GM19043 (cell line): ENCODE results near the gene PRSS27.

Source experiments
- ATAC-seq: cut with Tn5 transposase; IDR thresholded peaks from one replicate; pipeline ENCODE4 v1.9.1; 2021; ENCODE audit warnings: low read depth; ENCODE audit not compliant: unreplicated experiment

Gene PRSS27

DNA sequence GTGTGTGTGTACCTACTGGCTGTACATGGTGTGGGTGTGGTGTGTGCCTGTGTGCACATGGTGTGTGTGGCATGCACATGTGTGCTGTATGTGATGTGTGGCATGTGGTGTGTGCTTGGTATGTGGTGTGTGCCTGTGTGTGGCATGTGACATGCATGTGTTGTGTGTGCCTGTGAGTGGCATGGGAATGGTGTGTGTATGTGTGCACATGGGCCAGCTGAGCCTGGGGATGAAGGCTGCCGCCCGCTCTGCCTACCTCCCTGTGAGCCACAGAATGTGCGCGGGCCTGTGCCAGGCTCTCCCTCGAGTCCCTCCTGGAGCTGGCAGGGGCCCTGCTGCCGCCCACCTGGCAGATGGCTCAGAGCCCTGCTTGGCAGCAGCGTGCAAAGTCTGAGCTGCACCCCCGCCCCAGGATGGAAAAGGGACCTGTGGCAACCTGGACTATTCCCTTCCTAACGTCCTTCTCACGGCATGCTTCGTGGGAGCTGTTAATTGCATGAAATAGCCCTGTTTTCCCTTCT lies 9.3 kb downstream of the PRSS27 start:
- ATAC-seq, result no peak

DNA sequence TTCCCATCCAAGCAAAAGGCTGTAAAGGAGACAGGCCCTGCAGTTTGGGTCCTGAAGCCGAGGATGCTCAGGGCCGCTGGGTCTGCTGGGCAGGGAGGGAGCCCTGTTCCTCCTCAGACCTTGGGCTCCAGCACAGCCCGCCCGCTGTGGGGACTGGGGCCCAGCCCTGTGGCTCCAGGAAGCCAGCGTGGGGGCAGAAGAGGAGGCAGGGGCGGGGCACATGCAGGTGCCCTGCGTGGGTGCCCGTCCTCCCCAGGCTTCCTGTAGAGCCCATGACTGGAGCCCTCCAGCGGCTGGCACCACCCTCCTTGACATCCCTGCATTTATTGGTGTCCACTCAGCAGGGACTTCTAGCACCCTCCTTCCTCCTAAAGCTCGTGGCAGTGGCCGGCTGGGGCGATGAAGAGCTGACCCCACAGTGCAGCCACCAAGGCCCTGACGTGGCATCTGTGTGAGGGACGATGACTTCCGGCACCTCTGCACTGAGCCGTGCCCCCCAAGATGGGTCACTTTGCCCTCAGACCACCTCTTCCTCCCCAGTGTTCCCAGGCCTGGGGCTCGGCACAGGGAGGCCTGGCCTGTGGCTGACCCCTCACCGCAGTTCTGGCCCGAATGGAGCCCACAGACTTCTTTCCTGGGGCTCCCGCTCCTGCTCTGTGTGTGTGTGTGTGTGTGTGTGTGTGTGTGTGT lies 9.9 kb downstream of the PRSS27 start:
- no peak for ATAC-seq

DNA sequence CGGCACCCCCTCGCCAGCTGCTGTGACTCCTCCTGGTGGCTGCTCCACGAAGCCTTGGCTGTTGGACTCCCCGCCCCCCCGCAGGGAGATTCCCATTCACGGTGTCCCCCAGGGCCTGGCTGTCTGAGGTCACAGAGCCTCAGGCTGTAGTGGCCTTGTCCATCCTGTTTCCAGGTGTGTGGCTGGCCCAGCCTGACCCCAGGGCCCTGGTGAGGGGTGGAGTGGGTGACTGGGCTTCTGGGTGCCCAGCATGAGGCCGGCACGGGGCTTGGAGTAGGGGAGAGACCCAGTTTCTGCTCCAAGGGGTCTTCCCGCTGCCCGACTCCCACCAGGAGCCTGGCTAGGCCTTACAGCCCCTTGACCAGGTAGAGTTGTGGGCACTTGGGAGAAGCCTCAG lies 10.4 kb downstream of the PRSS27 start:
- ATAC-seq, result no peak

DNA sequence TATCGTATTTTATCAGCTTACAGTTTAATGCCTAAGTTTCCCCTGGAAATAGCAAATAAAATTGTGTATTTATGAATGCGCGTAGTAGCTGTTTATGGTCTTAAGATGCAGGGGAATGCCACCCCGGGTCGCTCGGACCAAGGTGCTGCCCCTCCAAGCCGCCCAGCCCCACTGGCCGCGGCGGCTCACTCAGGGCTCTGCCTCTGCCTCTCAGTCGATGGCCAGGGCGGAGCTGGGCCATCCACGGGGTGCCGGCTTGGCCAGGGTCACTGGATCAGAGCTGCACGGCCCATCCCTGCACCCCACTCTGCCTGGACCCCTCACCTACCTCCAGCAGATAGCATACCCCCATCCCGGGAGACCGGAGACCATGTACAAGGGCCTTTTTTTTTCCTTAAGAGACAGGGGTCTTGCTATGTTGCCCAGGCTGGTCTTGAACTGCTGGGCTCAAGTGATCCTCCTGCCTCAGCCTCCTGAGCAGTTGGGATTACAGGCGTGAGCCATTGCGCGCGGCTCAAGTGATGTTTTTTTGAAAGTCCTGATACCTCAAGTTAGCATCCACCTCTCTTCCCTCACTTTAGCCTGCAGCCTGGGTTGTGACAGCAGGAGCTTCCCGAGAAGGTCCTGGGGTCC lies 11.0 kb downstream of the PRSS27 start:
- ATAC-seq, result no peak

DNA sequence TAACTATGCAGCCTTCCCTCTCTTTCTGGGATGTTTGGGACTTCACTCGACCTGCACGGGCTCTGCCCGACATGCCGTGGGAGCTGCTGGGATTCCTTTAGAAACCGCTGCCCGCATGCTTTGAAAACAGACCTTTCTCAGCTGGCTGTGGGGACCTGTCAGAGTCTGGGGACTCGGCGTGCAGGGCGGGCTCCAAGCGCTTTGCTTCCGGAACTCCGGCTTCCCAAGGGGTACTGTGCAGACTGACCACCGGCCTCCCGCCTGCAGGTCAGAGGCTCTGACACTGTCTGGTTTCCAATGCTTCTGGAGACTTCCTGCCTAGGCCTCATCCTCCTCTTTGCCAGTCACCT lies 11.8 kb downstream of the PRSS27 start:
- ATAC-seq, result no peak

DNA sequence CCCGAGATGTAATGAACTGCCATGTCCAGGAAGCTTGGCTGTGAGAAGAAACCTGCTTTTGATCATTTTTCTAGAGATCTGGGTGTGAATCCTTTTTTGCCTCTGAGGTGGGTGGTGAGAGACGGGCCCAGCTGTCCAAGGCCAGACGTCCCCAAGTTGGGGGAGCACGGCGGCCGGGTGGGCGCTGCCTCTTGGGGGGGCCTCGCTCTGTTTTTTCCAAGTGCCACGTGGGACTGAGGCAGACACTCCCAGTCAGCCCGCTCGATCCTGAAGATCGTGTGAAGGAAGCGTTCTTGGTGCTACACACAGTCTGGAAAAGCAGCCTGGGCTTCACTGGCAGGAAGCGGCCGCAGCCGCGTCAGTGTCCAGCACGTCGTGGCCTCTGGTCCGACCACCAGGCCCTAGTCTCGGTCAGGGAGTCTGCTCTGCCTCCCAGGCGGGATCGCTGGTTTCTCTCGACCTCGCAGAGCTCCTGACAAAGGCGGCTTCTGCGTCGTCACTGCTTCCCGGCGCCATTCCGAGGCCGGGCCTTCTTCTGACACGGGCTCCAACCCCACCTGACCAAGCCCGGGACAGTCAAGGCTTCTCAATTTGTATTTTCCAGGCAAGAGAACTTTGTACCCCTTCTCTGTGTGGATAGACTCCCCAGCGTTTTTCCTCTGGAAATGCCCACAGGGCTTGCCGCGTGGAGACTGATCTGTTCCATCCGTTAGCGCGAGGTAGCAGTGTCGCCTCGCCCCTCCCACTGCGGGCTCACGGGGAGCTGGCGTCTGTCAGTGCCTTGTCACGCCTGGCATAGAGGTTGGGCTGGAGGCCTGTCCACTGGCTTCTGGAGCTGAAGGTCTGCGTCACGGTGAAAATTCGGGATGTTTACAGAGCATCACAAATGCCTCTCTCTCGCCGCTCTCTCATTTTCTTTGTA lies 12.4 kb downstream of the PRSS27 start:
- ATAC-seq, result no peak

DNA sequence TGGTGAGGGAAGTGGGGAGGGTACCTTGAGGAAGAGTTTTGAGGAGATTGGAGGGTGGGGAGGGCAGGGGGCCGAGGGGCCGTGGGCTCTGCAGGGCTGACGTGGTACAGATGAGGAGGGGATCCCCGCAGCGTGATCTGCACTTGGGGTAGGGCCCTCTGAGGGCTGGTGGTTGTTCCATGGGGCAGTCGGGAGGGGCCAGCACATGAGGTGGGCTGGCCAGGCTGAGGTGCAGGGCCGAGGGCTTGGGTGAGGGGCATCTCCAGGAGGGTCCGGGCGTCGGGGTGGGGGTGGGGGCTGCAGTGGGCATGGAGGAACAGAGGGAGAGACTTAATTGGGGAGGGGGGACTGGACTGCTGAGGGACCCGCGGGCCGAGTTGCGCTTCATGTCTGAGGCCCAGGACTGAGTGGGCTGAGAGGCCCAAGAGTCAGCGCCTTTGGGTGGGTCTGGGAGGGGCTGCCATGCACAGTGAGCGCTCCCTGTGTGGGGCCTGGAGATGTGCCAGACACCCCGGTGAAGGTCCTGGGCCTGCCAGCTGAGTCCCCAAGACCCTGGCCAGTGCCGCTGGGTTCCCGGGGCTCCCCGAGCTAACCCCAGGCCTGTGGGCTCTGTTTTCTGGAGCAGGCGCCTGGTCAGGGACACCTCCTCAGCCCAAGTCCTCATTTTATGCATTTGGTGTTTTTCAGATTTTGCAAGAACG lies 13.3 kb downstream of the PRSS27 start:
- no peak for ATAC-seq

DNA sequence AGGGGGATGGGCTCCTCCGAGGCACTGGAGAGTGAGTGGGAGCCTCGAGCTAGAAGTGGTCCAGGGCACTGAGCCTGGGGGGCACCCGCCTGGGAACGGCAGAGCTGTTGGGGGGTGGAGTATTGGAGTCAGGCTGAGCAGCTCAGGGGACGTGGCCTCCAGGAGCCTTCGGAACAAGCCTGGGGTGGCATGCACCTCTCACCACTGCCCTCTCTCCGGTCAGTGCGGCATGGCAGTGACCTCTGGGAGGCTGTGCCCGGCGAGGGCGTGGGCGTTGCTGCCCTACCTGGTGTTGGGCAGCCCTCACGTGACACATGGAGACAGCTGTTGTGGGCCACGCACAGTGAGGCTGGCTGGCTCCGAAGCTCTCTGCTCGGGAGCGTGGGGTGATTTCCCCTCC lies 13.9 kb downstream of the PRSS27 start:
- ATAC-seq, result no peak

DNA sequence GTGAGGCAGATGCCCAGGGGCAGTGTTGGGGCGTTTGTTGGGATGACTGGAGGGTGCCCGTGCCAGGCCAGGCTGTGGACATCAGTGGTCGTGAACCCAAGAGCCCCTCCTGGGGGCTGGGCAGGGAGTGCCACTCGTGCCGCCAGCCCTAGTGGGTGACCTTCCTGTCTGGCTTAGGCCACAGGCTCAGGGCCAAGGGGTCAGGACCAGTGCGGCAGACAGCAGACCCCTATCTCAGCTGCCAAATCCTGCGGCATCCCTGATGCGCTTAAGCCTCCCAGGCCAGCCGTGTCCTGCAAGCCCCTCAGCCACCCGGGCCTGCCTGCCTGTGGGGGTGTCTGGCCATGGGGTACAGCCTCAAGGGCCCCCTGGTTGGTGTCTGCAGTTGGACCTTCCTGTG lies 14.7 kb downstream of the PRSS27 start:
- no peak for ATAC-seq

DNA sequence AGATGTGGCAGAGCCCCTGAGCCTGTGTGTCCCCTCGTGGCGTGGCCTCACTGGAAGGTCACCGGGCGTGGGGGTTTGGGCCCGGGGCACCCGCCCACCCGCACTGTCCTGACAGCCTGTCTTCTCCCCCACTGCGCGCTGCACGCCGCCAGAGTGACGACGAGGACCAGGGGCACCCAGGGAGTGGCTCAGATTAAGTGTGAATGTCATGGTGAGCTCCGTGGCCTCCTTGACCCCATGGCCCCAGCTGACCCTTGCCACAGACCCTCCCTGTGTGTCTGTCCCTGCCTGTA lies 15.1 kb downstream of the PRSS27 start:
- no peak for ATAC-seq

DNA sequence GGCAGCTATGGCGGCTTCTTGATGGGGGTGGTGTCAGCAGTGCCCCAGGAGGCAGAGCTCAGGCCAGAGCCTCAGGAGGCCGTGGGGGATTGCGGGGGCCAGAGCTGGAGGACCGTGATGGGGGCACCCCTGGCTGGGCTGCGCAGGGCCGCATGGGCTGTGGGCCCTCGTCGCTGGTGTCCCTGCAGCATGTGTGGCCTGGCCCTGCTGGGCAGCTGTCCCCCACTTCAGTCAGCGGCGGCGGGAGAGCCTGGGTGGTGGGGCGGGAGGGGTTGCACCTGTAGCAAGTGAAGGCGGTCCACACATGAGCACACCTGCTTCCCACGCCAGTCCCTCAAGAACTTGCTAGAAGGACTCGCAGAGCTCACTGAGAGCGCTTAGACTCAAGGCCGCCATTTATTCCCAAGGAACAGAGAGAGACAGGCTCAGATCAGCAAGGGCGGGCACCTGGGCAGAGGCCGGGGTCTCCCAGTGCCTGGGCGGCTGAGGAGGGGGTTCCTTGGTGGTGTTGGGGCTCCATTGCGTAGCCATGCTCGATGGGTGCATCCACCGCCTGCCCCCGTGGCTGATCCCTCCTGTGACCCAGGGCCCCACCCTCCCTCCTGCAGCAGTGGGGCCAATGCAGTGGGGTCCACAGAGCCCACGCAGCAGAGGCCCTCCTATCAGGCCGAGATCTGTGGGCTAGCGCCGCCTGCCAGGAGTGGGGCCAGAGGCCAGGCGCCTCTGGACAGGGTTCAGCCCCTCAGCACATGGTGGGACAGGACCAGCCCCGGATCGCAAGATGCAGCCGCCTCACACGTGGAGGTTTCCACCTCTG lies 15.7 kb downstream of the PRSS27 start:
- ATAC-seq, result no peak

DNA sequence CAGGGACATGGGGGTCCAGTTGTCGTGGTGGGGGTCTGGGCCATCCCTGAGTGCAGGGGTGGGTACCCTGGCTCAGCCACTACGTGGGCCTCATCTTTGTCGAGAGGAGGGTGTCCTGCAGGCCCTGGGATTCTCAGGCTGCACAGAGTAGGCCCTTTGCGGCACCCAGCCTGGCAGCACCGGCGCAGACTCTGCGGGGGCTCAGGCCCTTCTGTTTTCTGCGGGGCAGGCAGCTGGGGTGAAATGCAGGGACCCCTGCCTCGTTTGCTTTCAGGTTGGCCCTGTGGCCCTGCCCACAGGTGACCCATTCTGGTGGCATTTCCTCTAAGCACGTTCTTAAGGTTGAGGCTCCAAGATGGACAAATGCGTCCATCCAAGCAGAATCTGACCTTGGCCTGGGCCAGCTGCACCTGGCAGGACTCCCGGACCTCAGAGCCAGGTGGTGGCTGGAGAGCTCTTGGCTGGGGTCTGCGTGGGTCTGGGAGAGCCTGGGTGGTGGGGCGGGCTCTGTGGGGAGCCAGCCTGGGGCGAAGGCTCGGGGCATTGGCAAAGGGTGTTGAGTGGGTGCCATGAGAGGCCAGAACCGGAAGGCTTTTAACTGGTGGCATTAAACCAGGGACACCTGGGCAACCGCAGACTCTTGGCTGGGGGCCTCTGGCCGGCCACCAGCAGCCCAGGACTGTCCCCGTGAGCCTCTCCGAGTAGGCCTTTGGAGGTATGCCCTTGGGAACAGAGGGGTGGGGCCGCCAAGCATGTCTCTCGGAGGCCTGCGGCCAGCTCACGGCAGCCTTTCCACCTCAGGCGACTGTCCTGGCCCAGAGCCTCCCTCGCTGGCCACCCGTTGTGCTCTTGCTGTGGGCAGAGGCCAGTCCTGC lies 16.9 kb downstream of the PRSS27 start:
- no peak for ATAC-seq

DNA sequence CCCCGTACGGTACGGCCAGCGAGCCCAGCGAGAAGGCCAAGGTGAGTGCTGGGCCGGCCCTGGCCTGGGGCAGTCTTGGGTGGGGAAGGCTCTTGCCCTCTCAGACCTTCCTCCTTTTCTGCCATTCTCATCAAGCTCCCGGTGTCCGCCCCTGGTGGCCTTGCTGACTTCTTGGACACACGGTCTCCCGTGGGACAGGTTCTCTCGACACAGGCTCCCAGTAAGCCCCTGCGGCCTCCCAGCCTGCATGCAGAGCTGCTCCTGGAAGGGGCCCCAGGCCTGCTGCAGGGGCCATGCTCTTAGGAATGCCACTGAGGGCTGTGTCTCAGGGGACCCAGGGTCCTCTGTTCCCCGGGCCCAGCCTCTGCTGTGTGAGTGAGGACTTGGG lies 17.6 kb downstream of the PRSS27 start:
- no peak for ATAC-seq

DNA sequence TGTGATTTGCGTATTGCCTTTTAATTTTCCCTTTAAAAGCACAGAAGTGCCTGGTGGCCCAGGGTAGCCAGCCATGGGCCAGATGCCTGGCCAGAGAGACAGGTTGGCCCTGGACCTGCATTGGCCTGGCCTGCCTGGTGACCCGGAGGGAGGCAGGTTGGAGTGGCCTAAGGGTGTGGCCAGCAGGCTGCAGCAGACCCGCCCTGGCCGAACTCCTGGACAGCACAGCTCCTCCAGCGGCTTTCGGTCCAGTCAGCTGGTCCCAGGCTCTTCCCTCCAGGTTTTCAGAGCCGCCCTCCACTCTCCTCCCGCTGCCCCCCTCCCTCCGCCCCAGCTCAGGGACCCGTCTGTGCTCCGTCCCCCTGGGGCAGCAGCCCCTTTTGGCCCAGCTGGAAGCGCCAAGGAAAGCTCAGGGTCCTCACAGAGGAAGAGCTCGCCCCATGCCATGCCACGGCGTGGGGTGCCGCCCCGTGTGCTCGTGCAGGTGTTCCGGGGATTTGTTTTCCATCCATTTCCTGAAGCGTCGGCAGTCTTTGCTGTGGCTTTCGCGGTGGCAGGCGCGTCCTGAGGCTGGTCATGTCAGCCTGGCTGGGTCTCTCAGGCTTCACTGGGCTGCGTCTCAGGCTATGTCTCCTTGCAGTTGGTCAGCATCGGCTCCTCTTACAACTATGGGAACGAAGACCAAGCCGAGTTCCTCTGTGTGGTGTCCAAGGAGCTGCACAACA lies 18.1 kb downstream of the PRSS27 start:
- ATAC-seq, result no peak

DNA sequence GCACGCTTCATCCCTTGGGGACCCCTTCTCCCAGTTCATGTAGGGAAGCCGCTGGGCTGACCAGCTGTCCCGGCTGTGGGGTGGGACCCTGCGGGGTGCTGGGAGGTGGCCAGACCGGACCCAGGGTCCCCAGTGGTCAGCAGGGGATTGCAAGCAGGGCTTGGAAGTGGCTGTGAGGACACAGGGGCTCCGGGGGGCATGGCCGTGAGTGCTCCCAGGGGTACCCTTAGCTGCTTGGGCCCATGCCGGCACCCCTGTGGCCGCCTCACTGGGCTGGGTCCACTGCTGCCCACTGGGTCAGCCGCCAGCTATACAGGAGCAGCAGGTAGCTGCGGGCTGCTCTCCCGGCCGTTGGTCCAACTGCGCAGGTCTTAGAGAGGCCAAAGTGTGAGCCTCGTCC lies 18.8 kb downstream of the PRSS27 start:
- ATAC-seq, result no peak

DNA sequence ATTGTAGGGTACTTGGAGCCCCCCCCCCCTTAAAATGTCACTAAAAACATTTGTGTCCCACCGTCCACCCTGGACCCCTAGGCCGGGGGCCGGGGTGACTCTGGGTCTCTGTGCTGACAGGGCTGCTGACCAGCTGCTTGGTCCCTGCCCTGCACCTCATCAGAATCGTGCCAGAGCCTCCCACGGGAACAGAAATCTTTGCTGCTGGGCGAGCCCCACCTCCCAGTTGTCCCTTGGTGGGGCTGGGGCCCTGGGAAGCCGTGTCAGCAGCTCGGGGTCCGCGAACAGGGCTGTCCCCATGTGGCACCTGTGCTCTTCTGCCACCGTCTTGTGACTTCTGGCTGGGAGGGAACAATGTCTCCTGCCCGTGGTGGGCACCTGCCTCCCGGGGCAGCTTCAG lies 19.2 kb downstream of the PRSS27 start:
- ATAC-seq, result no peak

DNA sequence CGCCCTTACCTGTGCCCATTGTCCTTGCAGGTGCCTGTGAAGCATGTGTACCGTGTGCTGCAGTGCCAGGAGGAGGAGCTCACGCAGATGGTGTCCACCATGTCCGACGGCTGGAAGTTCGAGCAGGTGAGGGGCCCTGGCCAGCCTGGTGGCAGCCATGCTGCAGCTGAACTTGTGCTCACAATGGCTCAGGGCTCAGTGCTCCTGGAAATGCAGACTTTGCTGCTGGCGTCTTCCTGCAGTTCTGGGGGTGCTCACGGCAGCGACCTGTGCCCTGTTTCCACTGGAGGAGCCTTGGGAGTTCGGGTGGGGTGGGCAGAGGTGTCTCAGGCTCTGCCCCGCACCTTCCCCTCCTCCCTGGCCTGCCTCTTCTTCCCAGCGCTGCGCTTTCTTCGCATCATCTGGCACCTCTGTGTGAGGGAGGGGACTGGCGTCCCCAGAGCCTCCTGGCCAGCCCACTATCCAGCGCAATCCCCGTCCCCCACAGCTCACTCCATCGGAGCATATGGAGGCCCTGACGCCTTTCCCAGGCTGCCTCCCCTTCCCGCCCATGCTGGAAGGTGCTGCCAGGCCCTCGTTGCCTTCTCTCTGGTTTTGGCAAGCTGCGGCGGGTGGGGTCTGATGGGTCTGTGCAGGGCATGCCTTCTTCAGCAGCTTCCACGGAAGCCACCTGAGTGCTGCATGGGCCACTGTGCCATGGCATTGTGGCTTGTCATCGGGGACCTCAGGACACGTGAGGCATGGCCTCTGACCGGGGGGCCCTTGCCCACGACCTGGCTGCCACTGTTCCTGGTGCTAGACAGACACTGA lies 20.0 kb downstream of the PRSS27 start:
- ATAC-seq, result no peak
